Aorta (tissue), 5 donors: Measurements from ENCODE around the gene PTCSC3. TPM values are rescaled to one million over a fixed set of nuclear protein-coding genes. Genes with fewer than 3 reads are reported as not detected.

Experiments
- ATAC-seq: fragments of 200-7000 bp; cut with Tn5 transposase; one replicate; pipeline ENCODE4 v1.9.1; 2022; ENCODE audit warnings: moderate library complexity; ENCODE audit not compliant: low FRiP score
- DNase-seq, 2 donors: peaks; one replicate each; pipeline ENCODE4 v3.0.0-alpha.2; 2020
- H3K27ac ChIP-seq, 2 donors: one replicate each; pipeline ENCODE4 v1.5.1; 2013; ENCODE audit warnings: low read length in 2 of 2, mild to moderate bottlenecking in 2 of 2, moderate library complexity in 2 of 2, control low read depth in 1 of 2, inconsistent platforms in 1 of 2, low read depth in 1 of 2
- H3K27me3 ChIP-seq, 2 donors: one replicate each; pipeline ENCODE4 v1.6.1; 2013; ENCODE audit warnings: control low read depth in 1 of 2, low read length in 1 of 2, mild to moderate bottlenecking in 1 of 2, moderate library complexity in 1 of 2; ENCODE audit not compliant: insufficient read depth in 2 of 2, control insufficient read depth in 1 of 2
- H3K36me3 ChIP-seq, 2 donors: one replicate each; pipeline ENCODE4 v1.6.1; 2013; ENCODE audit warnings: control low read depth in 1 of 2, low read length in 1 of 2, mild to moderate bottlenecking in 1 of 2; ENCODE audit not compliant: insufficient read depth in 2 of 2, control insufficient read depth in 1 of 2
- H3K4me1 ChIP-seq, 2 donors: one replicate each; pipeline ENCODE4 v1.6.1; 2013; ENCODE audit warnings: low read length in 2 of 2, control low read depth in 1 of 2, mild to moderate bottlenecking in 1 of 2, moderate library complexity in 1 of 2; ENCODE audit not compliant: insufficient read depth in 2 of 2, control insufficient read depth in 1 of 2
- H3K4me3 ChIP-seq, 2 donors: one replicate each; pipeline ENCODE4 v1.5.1; 2013; ENCODE audit warnings: low read length in 2 of 2, control low read depth in 1 of 2, mild to moderate bottlenecking in 1 of 2
- H3K9me3 ChIP-seq: one replicate; pipeline ENCODE4 v1.6.1; 2013; ENCODE audit warnings: mild to moderate bottlenecking, low read length; ENCODE audit not compliant: control insufficient read depth
- WGBS, 2 donors: extraction: QIAGEN DNeasy Blood & Tissue Kit; methylation state at CpG; one replicate each; pipeline ENCODE4 v1.1.7; 2013; 5-methylcytosine and 5-hydroxymethylcytosine counted together
- intact Hi-C, 2 donors: fragments of 100-400 bp; cut with DNase I; formaldehyde crosslinking; loops; one replicate each; pipeline versions ENCODE4 v1.14.2 to v1.15.0; 2022
- polyA plus RNA-seq, 2 donors: library from polyadenylated mRNA; stranded (reverse); fragments of 200-250 nt; gene quantifications; one replicate each; pipeline ENCODE4 v1.2.3, GENCODE V29; 2013
- total RNA-seq, 2 donors: library from RNA; stranded (reverse); fragmentation: NEBNext Ultra II Directional; extraction: Animal tissue kit (Norgen Biotek cat#: 25700); gene quantifications; one replicate each; pipeline ENCODE4 v1.2.1, GENCODE V29; 2021
- donor health status: healthy with polysubstance abuse.
- donor health status: Bipolar disorder and iron deficiency.
- donor health status: DM: no; HTN: no; CAD: no.
- donor health status: DM: no; HTN: no; CAD: no.
- donor health status: DM: yes; HTN: yes; CAD: no.

The PTCSC3 gene
- total and polyA plus RNA-seq, 4 donors: not detected

DNA sequence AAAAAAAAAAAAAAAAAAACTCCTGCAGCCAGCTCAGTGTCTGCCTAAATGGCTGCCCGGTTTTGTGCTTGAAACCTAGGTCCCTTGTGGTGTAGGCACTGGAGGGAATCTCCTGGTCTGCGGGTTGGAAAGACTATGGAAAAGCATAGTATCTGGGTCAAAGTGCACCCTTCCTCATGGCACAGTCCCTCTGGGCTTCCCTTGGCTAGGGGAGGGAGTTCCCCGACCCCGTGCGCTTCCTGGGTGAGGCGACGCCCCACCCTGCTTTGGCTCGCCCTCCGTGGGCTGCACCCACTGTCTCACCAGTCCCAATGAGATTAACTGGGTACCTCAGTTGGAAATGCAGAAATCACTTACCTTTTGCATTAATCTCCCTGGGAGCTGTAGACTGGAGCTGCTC, 14.3 kb downstream of the PTCSC3 start:
- H3K27ac ChIP-seq: no peak overlapping the region
- no peaks in the 10 kb centered on the region for H3K36me3 ChIP-seq
- intact Hi-C loops: no loop called here
- H3K9me3 ChIP-seq: no peaks in the 10 kb centered on the region
- ATAC-seq: no peak
- DNase-seq: no peak
- no peaks in the 10 kb centered on the region for H3K4me1 ChIP-seq
- H3K27me3 ChIP-seq: no peaks in the 10 kb centered on the region
- 87% methylated on average over 9 of the region's 9 CpGs for WGBS, 2 donors
- no peak overlapping the region for H3K4me3 ChIP-seq

DNA sequence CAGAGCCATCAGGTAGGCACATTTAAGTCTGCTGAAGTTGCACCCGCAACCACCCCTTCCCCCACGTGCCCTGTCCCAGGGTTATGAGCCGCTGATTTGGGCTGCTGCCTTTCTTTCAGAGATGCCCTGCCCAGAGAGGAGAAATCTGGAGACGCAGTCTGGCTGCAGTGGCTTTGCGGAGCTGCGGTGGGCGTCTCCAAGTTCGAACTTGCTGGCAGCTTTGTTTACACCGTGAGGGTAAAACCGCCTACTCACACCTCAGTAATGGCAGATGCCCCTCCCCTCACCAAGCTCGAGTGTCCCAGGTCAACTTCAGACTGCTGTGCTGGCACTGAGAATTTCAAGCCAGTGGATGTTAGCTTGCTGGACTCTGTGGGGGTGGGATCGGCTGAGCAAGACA, 14.7 kb downstream of the PTCSC3 start:
- H3K4me3 ChIP-seq: no peak overlapping the region
- ATAC-seq (no peak), DNase-seq (no peak)
- 44 to 55% methylated on average over 12 of the region's 12 CpGs for WGBS, 2 donors
- no peak overlapping the region for H3K27ac ChIP-seq
- H3K4me1 ChIP-seq: no peaks in the 10 kb centered on the region
- H3K27me3 ChIP-seq: no peaks in the 10 kb centered on the region
- H3K36me3 ChIP-seq: no peaks in the 10 kb centered on the region
- intact Hi-C loops: no loop called here
- H3K9me3 ChIP-seq: no peaks in the 10 kb centered on the region

DNA sequence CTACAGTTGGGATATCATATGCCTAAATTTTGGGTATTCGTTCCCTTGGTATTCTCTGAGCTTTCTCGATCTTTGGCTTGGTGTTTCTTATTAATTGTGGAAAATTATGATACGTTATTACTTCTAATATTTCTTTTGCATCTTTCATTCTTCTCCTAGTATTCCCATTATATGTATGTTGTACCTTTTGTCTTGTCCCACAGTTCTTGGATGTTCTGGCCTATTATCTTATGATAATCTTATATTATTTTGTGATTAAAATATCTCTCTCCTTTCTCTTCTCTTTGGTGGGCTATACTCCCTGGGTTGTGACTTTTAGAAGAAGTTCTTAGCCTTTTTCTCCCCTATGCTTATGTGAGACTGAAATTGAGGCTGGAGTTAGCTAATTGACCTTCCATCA, 25.2 kb downstream of the PTCSC3 start:
- Histone ChIP-seq H3K27me3 (no peaks in the 10 kb centered on the region), H3K4me1 (no peaks in the 10 kb centered on the region), H3K27ac (no peak overlapping the region), H3K4me3 (no peak overlapping the region), H3K9me3 (no peaks in the 10 kb centered on the region), H3K36me3 (no peaks in the 10 kb centered on the region)
- WGBS, 2 donors: 87 to 88% methylated on average over 3 of the region's 3 CpGs
- intact Hi-C loops: no loop called here
- DNase-seq: no peak
- ATAC-seq: no peak

DNA sequence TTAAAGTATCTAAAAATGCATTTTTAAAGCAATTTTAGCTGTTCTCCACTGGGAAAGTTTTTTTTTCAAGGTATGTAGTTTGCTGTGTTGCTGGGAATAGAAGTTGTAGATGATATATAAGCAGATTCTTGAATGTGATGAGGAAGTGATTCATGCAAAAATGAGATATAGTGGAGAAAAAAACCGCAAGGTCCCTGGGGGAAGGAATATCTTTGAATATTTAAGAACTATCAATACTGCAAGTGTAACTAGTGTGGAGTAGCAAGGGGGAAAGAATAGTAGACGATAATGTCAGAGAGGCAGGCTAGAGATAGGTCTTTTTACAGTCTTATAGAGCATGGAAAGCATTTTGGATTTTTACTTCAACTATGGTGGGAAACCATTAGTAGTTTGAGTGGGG, 42.5 kb downstream of the PTCSC3 start:
- Histone ChIP-seq H3K9me3 (no peaks in the 10 kb centered on the region), H3K27ac (no peak overlapping the region), H3K27me3 (no peaks in the 10 kb centered on the region), H3K36me3 (no peaks in the 10 kb centered on the region), H3K4me1 (no peaks in the 10 kb centered on the region), H3K4me3 (no peak overlapping the region)
- ATAC-seq: no peak
- no peak for DNase-seq
- intact Hi-C loops: no loop called here
- 80% methylated on average over 2 of the region's 2 CpGs for WGBS, 2 donors

DNA sequence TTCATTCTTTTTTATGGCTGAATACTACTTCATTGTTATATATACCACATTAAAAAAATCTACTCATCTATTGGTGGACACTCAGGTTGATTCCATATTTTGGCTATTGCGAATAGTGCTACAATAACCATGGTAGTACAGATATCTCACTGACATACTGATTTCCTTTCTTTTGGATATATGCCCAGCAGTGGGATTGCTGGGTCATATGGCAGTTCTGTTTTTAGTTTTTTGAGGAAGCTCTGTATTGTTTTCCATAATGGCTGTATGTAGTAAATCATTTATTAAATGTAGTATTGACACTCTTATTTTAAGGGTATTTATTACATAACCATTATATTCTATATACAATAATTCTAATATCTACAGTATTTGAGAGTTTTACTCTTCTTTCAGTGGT, 43.7 kb downstream of the PTCSC3 start:
- 47 to 91% methylated on average over 1 of the region's 1 CpG for WGBS, 2 donors
- intact Hi-C loops: no loop called here
- Histone ChIP-seq H3K36me3 (no peaks in the 10 kb centered on the region), H3K4me1 (no peaks in the 10 kb centered on the region), H3K4me3 (no peak overlapping the region), H3K27me3 (no peaks in the 10 kb centered on the region), H3K9me3 (peaks cover 2% of the 10 kb centered on the region), H3K27ac (no peak overlapping the region)
- DNase-seq: no peak
- no peak for ATAC-seq

DNA sequence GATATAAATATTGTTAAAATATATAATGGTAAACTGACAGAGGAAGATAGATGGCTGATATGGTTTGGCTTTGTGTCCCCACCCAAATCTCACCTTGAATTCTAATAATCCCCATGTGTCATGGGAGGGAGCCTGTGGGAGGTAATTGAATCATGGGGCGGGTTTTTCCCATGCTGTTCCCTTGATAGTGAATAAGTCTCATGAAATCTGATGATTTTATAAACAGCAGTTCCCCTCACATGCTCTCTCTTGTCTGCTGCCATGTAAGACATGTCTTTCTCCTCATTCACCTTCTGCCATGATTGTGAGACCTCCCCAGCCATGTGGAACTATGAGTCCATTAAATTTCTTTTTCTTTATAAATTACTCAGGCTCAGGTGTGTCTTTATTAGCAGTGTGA, 46.3 kb downstream of the PTCSC3 start:
- intact Hi-C loops: no loop called here
- Histone ChIP-seq H3K27me3 (no peaks in the 10 kb centered on the region), H3K36me3 (no peaks in the 10 kb centered on the region), H3K9me3 (peaks cover 3% of the 10 kb centered on the region), H3K4me1 (no peaks in the 10 kb centered on the region), H3K4me3 (no peak overlapping the region), H3K27ac (no peak overlapping the region)
- no peak for DNase-seq
- no peak for ATAC-seq
- WGBS, 2 donors: 67 to 69% methylated on average over 1 of the region's 1 CpG

DNA sequence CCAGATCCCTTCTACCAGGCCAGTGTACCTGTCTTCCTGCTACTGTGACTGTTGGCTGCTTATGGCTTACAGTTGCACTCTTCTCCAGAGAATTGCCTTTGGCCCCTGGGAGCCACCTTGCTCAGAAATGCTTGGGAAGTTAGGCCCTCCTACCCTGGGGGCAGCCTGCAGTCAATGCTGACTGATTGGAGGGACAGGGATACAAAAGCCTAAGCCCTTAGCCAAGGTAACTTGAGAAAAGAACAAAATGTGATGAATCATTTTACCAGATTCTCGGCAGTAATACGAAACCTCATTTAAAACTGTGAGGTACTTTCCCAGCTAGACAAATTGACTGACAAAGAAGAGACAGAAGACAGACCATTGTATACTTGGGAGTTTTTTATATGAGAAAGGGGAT, 47.3 kb downstream of the PTCSC3 start:
- Histone ChIP-seq H3K36me3 (no peaks in the 10 kb centered on the region), H3K4me1 (no peaks in the 10 kb centered on the region)

DNA sequence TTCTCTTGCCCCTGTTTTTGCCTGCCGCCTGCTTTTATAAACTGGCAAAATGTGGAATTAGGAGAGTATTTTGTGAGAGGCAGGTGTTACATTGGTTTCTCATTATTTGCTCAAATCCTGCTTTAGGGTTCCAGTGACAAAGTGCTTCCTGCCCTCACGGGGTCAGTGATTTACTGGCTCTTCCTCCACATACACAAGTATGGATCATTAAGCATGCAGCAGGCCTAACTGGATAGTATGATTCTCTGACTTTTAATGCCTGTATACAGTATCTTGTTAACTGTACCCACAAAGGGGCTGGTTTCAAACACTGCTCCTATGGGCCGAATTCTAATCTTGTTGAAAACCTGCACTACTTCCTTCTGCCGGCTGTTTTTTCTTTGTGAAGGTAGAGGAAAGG, 63.2 kb downstream of the PTCSC3 start:
- intact Hi-C loops: no loop called here
- no peak overlapping the region for H3K4me3 ChIP-seq
- WGBS, 2 donors: 52 to 60% methylated on average over 4 of the region's 4 CpGs
- H3K9me3 ChIP-seq: peaks cover 1% of the 10 kb centered on the region
- H3K27me3 ChIP-seq: no peaks in the 10 kb centered on the region
- DNase-seq: no peak
- no peaks in the 10 kb centered on the region for H3K36me3 ChIP-seq
- no peaks in the 10 kb centered on the region for H3K4me1 ChIP-seq
- H3K27ac ChIP-seq: no peak overlapping the region
- no peak for ATAC-seq

More for the DNA sequence above, 47.3 kb downstream of the PTCSC3 start:
- Histone ChIP-seq H3K4me3 (no peak overlapping the region), H3K27ac (no peak overlapping the region), H3K9me3 (peaks cover 3% of the 10 kb centered on the region), H3K27me3 (no peaks in the 10 kb centered on the region)
- ATAC-seq (no peak), DNase-seq (no peak)
- intact Hi-C loops: no loop called here
- WGBS, 2 donors: 61 to 64% methylated on average over 2 of the region's 2 CpGs

DNA sequence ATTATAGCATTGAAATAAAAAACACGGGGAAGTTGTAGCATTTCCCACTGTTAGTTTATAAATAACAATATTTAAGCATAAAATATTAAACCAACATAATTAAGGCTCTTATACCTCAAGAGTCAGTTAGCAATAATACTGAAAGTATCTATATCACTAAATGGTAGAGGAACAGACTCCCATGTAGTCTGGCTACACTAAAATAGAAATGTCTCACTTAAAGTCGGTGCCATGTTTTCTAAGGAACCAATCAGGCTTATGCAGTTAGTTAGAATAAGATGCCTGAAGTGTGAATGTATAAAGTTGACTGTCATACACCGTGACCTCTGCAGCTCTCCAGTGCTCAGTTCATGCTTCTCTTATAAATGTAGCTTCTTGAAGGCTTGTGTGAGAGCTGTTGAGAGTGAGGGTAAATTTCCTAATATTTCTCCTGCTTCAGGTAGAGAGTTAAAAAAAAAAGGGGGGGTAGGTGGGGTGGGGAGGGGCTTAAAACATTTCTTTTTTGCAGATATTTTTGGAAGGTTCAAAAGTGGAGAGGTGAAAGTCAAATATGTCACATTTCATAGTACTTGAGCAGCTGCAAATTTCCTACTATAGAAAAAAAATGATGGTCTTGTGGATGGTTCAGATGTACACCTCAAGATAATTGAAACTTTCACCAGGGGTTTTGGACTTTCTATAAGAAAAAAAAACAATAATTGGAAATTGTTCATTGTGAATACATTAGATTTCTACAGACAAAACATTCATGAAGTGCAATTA, 64.5 kb downstream of the PTCSC3 start:
- H3K27me3 ChIP-seq: no peaks in the 10 kb centered on the region
- WGBS, 2 donors: 69 to 78% methylated on average over 3 of the region's 3 CpGs
- no peaks in the 10 kb centered on the region for H3K4me1 ChIP-seq
- no peak overlapping the region for H3K27ac ChIP-seq
- no peak for ATAC-seq
- DNase-seq: no peak
- no peak overlapping the region for H3K4me3 ChIP-seq
- intact Hi-C loops: no loop called here
- peaks cover 1% of the 10 kb centered on the region for H3K9me3 ChIP-seq
- H3K36me3 ChIP-seq: no peaks in the 10 kb centered on the region
